A673 (cell line): ENCODE data around the gene NEUROD1. TPM values are rescaled to one million over a fixed set of nuclear protein-coding genes. Genes with fewer than 3 reads are reported as not detected.

Experiments used
- BruUV-seq: library from RNA; stranded (reverse); fragments of 400-500 nt; replicated peaks from 2 replicates; lab custom pipeline; 2021; lab: Mats Ljungman, UMichigan
- CTCF ChIA-PET: fragments of 300-600 bp; sonication (Branson Sonifier 250); formaldehyde crosslinking; loops from one replicate; lab custom pipeline; 2022; ENCODE audit warnings: antibody characterized with exemption; lab: Charles Lee
- POLR2A ChIA-PET: fragments of 300-600 bp; sonication (Branson Sonifier 250); formaldehyde crosslinking; loops from one replicate; lab custom pipeline; 2022; ENCODE audit warnings: antibody characterized with exemption; ENCODE audit not compliant: low non-redundant PET; lab: Charles Lee
- DNase-seq: peaks from one replicate; pipeline ENCODE4 v3.0.0-alpha.2; 2015; ENCODE audit warnings: low spot score
- H3K27ac ChIP-seq: fragments of 200-600 bp; sonication (generic); 2 replicates; pipeline ENCODE4 v1.5.1; 2016; ENCODE audit warnings: mixed run types, low read depth, mild to moderate bottlenecking, mixed read lengths, antibody characterized with exemption, low read length; ENCODE audit not compliant: poor library complexity, severe bottlenecking
- H3K27me3 ChIP-seq: fragments of 200-600 bp; sonication (generic); replicated peaks from 2 replicates; pipeline ENCODE4 v1.6.1; 2017; ENCODE audit warnings: mixed run types, low read depth, mild to moderate bottlenecking, mixed read lengths, antibody characterized with exemption, low read length; ENCODE audit not compliant: insufficient read depth, poor library complexity
- H3K36me3 ChIP-seq: fragments of 200-600 bp; sonication (generic); 2 replicates; pipeline ENCODE4 v1.6.1; 2016; ENCODE audit warnings: mixed run types, mild to moderate bottlenecking, mixed read lengths, antibody characterized with exemption, low read length; ENCODE audit not compliant: insufficient read depth, poor library complexity, severe bottlenecking
- H3K4me1 ChIP-seq: fragments of 200-600 bp; sonication (generic); 2 replicates; pipeline ENCODE4 v1.6.1; 2017; ENCODE audit warnings: mixed run types, mild to moderate bottlenecking, mixed read lengths, antibody characterized with exemption, low read length; ENCODE audit not compliant: insufficient read depth, poor library complexity, severe bottlenecking
- H3K4me3 ChIP-seq: fragments of 200-600 bp; sonication (generic); 2 replicates; pipeline ENCODE4 v1.5.1; 2016; ENCODE audit warnings: low read depth, mixed run types, mild to moderate bottlenecking, mixed read lengths, low read length; ENCODE audit not compliant: poor library complexity, severe bottlenecking
- H3K9me3 ChIP-seq: fragments of 200-600 bp; sonication (generic); 2 replicates; pipeline ENCODE4 v1.6.1; 2016; ENCODE audit warnings: mixed run types, low read depth, mild to moderate bottlenecking, mixed read lengths, antibody characterized with exemption, low read length; ENCODE audit not compliant: poor library complexity, severe bottlenecking
- EZH2 ChIP-seq: fragments of 200-600 bp; sonication (generic); IDR thresholded peaks from 2 replicates; pipeline ENCODE4 v1.6.1; 2017; ENCODE audit warnings: borderline replicate concordance, low read depth, mild to moderate bottlenecking, mixed read lengths, antibody characterized with exemption, low read length; ENCODE audit not compliant: poor library complexity, severe bottlenecking
- intact Hi-C: fragments of 100-400 bp; cut with micrococcal nuclease; formaldehyde crosslinking; loops from one replicate; pipeline ENCODE4 v1.10.0; 2022; ENCODE audit not compliant: unreplicated experiment
- total RNA-seq: library from RNA; stranded (reverse); gene quantifications from 2 replicates; pipeline ENCODE4 v1.2.3, GENCODE V29; 2021
- TF ChIP-seq, protein P1 (sequence below): fragments of 300-800, 200-600 bp; sonication (generic); conservative IDR thresholded peaks from 2 replicates; pipeline ENCODE4 v1.5.1; 2017; ENCODE audit warnings: low read depth, mild to moderate bottlenecking, antibody characterized with exemption, low read length, moderate library complexity, mixed read lengths

Gene NEUROD1
- total RNA-seq, 1 experiment from 2014 or later, result not detected

DNA sequence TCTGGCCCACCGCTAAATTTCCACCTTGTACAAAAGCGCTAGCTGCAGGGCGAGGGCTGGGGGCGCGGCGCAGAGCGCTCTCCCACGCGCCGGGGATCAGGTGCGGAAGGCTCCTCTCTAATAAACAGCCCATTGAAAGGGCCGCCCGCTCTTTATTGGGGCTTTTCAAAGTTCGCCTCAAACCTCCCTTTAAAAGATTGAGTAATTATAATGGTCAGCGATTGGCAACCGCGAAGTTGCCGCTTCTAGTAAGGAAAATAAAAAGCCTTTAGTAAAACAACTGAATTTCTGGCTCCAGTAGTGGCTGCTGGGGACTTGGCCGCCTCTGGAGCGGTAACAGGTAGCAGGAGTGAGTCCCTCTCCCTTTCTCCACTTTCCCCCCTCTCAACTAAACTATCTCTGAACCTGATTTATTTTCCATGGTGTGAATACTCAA, 755 bp downstream of the NEUROD1 start:
- ChIA-PET CTCF (no interaction called here), POLR2A (no interaction called here)
- no TSS peak for BruUV-seq
- Histone ChIP-seq H3K36me3 (no peaks in the 10 kb centered on the region), H3K27ac (no peak overlapping the region), H3K4me3 (no peak overlapping the region), H3K27me3 (peaks cover 92% of the 10 kb centered on the region), H3K9me3 (no peaks in the 10 kb centered on the region), H3K4me1 (peaks cover 11% of the 10 kb centered on the region)
- intact Hi-C loops, result no loop called here
- TF ChIP-seq EZH2, result peak; percentile 69
- TF ChIP-seq, protein P1, sequence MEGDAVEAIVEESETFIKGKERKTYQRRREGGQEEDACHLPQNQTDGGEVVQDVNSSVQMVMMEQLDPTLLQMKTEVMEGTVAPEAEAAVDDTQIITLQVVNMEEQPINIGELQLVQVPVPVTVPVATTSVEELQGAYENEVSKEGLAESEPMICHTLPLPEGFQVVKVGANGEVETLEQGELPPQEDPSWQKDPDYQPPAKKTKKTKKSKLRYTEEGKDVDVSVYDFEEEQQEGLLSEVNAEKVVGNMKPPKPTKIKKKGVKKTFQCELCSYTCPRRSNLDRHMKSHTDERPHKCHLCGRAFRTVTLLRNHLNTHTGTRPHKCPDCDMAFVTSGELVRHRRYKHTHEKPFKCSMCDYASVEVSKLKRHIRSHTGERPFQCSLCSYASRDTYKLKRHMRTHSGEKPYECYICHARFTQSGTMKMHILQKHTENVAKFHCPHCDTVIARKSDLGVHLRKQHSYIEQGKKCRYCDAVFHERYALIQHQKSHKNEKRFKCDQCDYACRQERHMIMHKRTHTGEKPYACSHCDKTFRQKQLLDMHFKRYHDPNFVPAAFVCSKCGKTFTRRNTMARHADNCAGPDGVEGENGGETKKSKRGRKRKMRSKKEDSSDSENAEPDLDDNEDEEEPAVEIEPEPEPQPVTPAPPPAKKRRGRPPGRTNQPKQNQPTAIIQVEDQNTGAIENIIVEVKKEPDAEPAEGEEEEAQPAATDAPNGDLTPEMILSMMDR, result no peak
- DNase-seq, result no peak

DNA sequence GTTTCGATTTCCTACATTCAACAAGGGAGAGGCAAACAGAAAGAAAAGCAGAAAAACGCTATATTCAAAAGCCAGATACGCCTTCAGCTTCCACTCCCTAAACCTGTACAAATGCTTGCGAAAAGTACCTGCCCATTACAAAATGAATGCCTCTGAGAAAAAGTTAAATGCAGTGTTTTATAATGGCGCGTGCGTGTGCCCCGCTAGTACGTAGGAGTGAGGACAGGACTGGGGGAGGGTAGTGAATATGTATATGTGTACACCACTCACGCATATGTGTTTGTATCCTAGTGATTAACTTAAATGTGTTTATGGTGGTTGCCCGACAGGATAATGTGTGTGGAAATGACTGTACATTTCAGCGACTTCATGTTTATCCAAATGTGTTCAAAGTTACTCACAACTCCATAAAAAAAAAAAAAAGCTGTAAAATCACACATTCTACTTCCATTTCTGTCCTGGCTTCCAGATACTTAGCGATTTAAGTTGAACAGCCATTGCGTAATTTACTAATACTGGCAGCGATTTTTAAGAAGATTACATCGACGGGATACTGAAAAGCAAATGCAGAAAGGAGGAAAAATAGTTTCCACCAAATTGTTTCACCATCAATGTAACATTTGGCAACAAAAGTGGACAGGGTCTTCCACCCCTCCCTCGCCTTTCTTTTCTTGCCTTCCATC, 1.3 kb downstream of the NEUROD1 start:
- POLR2A ChIA-PET, result interaction anchor here (0.8 kb wide), 1 partner anchor 36 kb away, joined by 3 read pairs; no protein-coding TSS in a partner anchor
- no TSS peak for BruUV-seq
- Histone ChIP-seq H3K9me3 (no peaks in the 10 kb centered on the region), H3K27me3 (peaks cover 86% of the 10 kb centered on the region), H3K4me1 (peaks cover 10% of the 10 kb centered on the region), H3K4me3 (no peak overlapping the region), H3K36me3 (no peaks in the 10 kb centered on the region), H3K27ac (no peak overlapping the region)
- CTCF ChIA-PET, result no interaction called here
- no peak for DNase-seq
- TF ChIP-seq, protein P1, result no peak
- no peak for TF ChIP-seq EZH2
- intact Hi-C loops, result no loop called here

DNA sequence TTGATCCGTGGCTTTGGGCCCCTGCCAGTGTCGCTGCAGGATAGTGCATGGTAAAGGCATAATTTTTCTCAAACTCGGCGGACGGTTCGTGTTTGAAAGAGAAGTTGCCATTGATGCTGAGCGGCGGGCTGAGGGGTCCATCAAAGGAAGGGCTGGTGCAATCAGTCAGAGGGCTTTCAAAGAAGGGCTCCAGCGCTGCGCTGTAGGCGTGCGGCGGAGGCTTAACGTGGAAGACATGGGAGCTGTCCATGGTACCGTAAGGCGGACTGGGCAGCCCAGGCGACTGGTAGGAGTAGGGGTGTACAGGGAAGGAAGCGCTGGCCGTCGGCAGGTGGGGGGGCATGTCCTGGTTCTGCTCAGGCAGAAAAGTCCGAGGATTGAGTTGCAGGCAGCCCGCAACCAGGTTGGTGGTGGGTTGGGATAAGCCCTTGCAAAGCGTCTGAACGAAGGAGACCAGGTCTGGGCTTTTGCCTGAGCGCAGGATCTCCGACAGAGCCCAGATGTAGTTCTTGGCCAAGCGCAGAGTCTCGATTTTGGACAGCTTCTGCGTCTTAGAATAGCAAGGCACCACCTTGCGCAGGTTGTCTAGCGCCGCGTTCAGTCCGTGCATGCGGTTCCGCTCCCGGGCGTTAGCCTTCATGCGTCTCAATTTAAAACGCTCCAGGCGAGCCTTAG, 2.3 kb downstream of the NEUROD1 start:
- TF ChIP-seq, protein P1, result no peak
- no peak for TF ChIP-seq EZH2
- intact Hi-C loops, result no loop called here
- Histone ChIP-seq H3K27me3 (peaks cover 77% of the 10 kb centered on the region), H3K4me3 (no peak overlapping the region), H3K27ac (no peak overlapping the region), H3K36me3 (no peaks in the 10 kb centered on the region), H3K4me1 (peaks cover under 1% of the 10 kb centered on the region), H3K9me3 (no peaks in the 10 kb centered on the region)
- ChIA-PET POLR2A (interaction anchor here (0.8 kb wide), 1 partner anchor 37 kb away, joined by 3 read pairs; no protein-coding TSS in a partner anchor), CTCF (no interaction called here)
- DNase-seq, result peak; percentile 86
- no TSS peak for BruUV-seq
